ENCODE measurements around the gene RIMBP2.

Gene RIMBP2

DNA sequence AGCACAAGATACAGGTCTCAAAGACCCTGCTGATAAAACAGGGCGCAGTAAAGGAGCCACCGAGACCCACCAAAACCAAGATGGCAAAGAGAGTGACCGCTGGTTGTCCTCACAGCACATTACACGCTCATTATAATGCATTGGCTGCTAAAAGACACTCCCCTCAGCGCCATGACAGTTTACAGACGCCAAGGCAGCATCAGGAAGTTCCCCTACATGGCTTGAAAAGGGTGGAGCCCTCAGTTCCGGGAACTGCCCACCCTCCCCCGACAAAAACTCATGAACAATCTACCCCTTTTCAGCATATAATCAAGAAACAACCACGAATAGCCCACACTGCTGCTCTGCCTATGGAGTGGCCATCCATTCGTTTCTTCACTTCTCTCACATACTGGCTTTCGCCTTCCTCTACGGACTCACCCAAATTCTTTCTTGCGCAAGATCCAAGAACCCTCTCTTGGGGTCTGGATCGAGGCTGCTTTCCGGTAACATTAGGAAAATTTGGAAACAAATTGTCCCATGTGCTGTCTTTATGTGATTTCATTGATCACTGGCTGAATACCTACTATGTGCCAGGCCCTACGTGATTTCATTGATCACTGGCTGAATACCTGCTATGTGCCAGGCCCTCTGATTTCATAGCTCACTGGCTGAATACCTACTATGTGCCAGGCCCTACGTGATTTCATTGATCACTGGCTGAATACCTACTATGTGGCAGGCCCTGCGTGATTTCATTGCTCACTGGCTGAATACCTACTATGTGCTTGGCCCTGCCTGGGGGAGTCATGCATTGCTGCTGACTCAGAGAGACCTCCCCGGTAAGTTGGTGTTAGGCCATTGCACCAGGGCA lies 252.1 kb downstream of the RIMBP2 start:
- no peak for DNase-seq (ENCODE audit: low read depth)

DNA sequence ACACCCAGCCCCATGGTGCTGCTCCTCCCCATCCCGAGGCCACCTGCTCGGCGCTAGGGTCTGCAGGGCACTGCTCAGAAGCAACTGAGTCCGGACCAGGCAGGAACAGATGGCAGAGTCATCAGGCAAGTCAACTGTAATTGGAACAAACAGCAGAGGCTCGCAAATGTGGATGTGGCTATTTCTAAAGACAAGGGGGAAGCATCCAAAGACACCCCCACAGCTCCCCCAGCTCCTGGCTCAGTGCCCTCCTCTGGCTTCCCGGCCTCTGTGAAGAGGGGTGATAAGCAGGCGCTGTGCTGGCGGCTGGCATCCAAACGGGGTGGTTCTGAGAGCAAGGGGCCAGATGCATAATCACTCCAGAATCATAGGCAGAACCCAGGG lies 252.8 kb downstream of the RIMBP2 start:
- DNase-seq (ENCODE audit: low read depth) = no peak

DNA sequence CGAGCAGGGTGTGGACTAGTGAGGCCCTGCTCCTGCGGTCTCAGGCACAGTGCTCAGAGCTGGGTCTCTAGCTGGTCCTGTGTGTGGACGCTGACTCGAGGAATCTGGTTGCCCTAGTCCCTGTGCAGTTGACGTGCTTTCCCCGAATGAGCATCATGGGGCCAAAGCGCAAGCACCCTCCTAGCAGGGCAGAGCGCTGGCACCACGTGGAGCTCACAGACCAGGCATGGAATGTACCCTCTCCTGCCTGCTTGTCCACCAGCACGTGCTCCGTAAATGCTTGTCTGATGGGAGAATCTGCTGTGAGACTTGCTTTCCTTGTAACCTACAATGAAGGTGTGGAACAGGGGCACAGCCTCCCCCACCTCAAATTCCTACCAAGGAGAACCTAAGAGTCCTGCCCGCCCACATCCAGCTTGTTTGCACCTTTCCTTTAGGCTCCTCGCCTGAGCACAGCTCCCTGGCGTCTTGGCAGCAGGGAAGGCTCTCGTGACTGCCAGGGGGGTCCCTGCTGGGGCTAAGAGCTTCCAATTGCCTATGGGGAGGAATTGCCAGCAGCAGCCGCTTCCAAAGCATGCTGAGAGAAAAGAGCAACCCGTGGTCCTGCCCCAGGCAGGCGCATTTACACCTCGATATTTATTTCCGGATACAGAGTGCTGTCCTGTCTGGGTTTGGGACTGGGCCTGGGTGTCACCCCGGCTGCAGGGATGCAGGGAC lies 253.4 kb downstream of the RIMBP2 start:
- no peak for DNase-seq (ENCODE audit: low read depth)

DNA sequence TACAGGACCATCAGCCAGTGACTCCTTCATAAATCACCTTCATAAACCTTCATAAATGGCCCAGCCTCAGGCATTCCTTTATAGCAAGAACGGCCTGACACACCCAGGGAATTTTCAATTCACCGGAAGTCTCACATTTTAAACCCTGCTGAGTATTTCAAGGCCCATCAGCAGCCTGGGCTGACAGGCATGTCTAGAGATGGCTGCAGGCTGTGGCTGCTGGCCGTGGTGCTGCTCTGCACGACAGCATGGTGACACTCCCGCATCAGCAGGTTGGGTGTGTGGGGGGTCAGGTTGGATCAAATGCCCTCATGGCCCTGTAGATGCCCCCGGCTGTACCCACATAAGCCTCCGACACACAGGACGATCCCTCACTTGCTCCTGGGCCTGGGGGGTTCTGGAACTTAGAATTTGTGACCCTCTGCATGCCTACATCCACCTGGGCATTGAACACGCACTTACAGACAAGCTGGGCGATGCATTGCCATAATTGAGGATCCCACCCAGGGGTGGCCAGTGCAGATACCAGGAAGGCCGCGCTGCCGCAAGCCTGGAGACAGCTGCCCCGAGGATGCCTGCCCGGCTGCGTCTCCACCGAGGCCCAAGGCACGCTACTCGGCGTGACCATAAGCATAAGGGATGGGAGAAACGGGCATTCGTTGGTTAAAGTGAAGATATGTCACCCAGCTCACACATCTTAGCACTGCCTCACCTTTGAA lies 254.1 kb downstream of the RIMBP2 start:
- DNase-seq (ENCODE audit: low read depth) = no peak

DNA sequence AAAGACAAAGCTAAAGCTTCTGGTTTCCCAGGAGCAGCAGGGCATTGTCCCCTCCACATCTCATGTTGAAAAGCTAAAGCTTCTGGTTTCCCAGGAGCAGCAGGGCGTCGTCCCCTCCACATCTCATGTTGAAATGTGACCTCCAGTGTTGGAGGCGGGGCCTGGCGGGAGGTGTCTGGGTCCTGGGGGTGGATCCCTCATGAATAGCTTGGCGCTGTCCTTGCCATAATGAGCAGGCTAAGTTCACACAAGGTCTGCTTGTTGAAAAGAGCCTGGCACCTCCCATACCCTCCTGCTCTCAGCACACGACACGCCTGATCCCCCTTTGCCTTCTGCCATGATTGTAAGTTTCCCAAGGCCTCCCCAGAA lies 254.7 kb downstream of the RIMBP2 start:
- no peak for DNase-seq (ENCODE audit: low read depth)

DNA sequence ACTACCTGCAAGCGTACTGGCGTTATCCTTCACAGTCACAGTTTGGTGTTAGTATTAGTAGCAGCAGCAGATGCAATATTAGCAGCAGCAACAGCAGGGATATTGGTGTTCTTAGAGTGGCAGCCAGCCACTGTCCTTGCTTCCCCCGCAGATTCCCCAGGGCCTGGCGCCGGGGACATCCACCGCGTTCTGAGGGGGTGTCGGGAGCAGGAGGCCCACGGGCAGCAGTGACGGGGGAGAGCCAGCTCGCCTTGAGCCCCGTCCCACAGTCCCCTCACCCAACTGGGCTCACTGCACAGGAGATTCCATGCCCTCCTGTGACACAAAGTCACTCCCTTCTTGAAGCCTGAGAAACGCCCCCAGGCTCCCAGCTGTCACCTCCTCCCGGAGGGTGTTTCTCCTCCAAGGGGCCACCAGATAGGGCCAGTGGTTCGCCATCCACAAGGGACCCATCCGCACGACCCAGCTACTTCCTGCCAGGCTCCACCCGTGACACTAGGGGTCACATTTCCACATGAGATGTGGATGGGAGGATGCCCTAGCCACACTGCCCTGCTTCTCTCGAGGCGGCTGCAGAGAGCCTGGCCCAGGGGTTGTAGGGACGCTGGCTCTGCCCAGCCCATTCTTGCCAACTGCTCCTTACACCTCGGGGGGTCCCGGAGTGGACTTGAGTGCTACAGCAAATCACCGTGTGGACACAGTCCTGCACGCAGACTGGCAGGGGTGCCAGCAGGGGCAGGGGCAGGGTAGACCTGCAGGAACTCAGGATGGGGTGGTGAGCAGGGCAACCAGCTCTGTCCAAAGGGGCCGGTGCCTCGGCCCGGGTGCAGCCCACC lies 255.3 kb downstream of the RIMBP2 start:
- DNase-seq (ENCODE audit: low read depth) = no peak

DNA sequence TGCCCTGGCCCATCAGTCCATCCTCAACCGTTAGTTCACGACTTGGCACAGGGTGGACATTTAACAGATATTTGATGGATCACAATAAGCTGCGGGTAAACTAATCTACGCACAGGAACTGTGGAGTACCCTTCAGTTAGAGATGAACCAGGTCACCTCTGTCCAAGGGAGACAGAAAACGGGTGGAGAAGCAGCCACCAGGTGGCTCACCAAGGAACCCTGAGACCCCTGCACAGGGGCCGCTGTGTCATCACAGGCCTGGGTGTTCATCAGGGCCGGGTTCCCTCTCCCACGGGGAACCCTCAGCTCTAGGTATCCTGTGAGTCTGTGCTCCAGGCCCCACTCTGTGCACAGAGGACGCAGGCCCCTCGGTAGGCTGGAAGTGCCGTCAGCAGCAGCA lies 256.2 kb downstream of the RIMBP2 start:
- no peak for DNase-seq (ENCODE audit: low read depth)

DNA sequence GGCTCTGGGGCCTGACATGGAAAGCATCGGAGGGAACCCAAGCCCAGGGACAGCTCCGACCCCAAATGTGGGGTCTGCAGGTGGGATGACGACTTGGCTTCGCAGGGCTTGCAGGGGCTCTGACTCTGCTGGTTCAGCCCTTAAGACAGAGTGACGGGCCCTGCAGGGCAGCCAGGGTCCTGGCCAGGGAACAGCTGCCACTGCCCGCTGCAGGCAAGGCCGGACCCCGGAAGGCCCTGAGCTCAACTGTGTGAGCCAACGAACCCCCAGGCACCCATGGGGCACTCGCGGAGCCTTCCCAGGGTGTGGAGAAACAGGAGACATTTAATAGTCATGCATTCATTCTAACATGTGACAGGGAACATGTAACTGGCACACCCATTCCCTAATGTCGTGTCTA lies 257.8 kb downstream of the RIMBP2 start:
- DNase-seq (ENCODE audit: low read depth) = no peak

DNA sequence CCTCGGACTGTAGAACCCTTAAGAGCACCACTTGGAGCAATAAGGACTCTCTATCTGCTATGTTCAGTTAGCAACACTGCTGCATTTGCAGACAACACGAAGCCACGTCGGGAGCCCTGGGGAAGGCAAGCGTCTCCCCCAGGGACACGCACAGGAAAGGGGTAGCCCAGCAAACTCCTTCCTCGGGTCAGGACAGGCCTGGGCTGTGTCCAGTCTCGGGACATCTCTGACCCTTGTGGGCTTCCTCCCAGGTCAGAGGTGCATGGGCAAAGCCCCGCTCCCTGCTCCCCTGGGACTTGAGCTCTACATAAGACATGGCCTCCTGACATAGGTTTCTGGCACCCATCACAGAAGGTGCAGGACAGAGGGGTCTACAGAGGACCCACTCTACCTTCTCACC lies 258.9 kb downstream of the RIMBP2 start:
- no peak for DNase-seq (ENCODE audit: low read depth)

DNA sequence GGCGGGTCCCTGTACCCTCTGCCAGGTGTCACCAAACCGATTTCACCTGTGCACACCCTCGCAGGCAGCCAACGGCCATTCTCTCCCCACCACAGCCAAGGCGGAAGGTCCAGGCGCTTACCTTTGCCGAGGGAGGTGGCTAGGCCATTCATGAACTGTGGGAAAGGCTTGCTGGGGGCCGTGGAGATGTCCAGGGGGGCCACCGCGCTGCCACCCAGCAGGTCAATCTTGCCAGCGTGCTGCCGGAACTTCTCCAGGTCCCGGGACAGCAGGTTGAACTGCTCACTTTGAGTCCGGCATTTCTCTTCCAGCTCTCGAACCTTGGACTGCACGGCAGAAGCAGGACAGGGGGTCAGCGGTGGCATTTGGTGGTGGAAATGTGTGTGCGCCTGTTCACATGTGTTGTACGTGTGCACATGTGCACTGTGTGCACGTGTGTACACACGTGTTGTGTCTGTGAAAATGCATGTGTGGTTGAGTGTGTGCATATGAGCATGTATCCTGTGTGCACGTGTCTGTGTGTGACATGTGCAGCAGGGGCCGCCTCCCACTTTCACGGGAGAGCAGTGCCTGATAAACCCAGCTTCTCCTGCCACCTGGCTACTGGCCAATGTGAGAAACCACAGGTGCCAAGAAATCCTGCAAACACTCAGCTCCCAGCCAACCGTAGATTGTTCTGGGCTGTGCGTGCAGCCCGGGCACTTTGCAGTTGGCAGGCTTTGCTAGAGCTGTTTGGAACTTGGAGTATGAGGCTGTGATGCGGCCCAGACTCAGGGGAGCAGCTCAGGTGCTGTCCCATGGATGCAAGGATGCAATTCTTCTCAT lies 259.5 kb downstream of the RIMBP2 start:
- DNase-seq (ENCODE audit: low read depth) = no peak

DNA sequence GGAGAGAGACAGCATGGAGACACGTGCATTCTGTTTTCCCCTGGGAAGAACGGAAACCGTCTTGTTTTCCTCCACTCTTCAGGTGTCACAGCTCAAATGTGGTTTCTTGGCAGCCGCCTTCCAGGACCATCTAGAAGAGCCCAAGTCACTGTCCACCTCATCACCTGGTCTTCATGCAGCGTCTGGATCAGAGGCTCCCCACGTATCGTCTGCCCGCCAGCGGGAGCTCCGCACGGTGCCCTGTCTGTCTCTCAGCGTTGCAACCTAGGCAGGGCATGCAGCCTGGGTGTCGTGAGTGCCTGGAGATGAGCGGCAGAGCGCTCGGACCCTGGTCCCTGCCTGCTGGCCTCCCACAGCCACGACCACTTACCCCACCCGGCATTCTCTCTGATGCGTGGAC lies 260.9 kb downstream of the RIMBP2 start:
- no peak for DNase-seq (ENCODE audit: low read depth)

DNA sequence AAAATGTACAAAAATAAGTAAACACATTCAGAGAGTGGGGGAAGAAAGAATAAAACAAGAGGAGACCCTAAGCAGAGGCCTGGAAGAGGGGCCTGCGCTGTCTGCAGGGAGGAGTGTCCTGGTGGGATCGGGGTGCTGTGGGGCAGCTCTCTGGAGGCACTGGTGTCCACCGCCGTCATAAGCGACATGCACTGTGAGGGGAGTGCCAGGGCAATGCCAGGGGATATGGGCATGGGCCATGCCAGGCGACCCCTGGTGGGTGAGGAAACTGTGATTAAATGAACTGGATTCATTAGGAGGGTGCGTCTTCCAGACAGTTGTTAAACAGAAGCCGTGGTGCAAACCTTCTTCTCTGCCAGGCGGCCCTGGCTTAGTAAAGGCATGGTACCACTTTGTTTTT lies 261.8 kb downstream of the RIMBP2 start:
- DNase-seq (ENCODE audit: low read depth) = no peak

DNA sequence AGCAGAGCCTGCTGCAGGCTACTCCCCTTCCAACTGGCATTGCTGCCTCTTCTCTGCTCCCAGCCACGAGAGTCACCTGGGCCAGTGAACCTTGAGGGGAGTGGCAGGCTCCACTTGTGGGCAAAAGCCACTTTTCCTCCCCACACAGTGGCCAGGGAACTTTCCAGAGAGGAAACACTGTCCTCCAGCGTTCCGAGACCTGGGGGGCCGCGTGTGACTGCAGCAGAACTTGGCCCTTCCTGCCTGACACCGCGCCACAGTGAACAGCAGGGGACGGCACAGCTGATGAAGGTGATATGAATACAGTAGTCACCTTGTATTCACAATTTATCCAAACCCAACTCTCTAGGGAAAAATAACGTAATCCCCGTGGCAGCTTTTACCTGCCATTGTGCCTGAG lies 263.6 kb downstream of the RIMBP2 start:
- DNase-seq (ENCODE audit: low read depth) = no peak

DNA sequence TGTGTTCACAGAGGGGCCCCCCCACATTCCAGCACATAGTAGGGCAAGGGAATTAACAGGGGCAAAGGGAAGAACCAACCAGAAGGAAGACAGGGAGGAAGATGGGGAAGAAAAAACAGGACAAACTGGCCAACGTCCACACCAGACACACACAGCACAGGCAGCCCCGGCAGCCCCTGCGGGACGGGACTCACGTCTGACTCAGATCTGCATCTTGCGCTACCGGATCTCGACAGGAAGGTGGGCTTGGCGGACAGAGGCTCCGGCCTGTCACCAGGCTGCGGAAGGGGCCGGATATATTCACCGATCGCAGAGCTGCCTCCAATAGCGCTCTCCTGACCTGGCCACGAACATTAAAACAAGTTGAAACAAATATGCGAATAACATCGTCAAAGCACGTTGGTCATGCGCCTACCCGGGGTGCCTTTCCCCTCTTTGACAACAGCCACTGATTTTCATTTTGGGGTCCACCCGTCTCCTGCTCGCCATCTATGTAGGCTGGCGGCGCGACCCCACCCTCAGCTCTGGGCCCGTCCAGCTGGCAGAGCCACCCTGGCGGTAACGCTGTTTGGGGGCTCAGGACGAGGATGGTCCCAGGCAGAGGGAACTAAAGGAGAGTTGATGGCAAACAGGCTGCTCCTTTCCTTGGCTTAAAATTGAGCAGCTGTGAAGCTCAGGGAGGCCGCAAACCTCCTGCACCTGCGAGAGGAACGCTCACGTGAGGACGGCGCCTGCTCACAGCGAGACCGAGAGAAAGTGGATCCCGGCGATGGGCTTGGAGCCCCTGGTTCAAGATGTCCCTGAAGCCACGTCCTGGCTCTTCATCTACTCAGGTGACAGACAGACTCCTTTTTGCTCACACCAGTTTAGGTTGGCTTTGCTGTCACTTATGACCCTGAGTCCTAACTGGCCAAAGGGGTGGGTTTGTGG lies 264.8 kb downstream of the RIMBP2 start:
- DNase-seq (ENCODE audit: low read depth) = no peak

DNA sequence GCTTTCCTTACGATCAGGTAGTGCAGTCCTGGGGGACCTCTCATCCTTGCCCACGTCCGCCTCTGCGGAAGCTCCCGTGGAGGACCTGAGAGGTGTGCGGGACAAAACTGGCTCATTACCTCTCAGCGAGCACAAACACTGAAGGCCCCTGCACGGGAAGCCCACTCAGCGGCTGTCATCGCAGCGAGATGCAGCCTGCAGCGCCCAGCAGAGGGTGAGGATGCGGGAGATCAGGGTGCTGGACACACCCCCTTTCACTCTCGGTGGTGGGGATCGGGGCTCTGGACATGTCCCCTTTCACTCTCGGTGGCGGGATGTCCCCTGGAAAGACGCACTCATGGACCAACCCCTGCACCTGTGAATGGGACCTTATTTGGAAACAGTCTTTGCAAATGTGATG lies 266.8 kb downstream of the RIMBP2 start:
- DNase-seq (ENCODE audit: low read depth) = no peak

DNA sequence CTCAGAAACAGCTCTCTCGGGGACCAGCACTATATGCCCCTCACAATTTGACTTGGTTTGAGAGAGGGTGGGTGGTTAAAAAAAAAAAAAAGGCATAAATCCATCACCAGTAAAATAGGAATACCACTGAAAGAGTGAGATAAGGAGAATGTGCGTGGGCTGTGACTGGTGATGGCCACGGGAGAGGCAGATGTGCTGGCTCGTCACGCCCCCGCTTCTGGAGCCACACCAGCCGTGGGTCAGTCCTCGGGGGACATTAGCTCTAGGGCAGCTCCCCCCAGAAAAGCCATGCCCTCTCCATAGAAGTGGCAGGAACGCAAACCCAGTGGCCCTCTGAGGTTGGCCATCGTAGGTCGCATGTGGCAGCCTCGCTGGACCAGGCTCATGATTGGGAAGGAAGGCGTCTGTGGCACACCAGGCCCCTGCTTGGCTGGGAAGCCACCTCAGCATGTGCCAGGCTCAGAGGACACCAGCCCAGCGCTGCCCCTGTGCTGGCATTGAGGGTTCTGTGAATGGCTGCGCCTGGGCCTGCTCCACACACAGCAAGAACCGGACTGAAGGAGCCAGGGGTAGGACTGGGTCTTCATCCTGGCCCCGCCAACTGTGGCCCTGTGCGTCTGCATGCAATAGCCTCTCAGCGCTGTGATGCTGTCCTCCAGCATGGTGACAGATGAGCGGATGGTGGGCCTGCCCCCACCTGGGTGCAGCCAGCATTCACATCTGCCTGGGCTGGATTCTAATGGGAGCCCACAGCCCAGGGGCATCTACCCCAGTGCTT lies 267.9 kb downstream of the RIMBP2 start:
- no peak for DNase-seq (ENCODE audit: low read depth)

DNA sequence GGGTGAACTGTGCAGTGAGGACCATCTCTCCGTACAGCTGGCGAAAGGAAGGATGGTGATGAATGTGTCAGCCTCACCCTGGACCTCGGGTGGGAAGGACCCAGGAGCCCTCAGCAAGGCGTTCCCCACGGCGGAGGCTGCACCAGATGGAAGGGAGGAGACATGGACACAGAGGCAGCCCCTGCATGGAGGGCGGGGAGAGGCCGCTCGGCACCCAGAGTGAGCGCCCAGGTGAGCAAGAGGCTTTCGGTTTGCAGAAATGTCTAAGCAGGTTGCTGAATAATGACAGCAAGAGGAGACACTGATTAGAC lies 268.5 kb downstream of the RIMBP2 start:
- no peak for DNase-seq (ENCODE audit: low read depth)

DNA sequence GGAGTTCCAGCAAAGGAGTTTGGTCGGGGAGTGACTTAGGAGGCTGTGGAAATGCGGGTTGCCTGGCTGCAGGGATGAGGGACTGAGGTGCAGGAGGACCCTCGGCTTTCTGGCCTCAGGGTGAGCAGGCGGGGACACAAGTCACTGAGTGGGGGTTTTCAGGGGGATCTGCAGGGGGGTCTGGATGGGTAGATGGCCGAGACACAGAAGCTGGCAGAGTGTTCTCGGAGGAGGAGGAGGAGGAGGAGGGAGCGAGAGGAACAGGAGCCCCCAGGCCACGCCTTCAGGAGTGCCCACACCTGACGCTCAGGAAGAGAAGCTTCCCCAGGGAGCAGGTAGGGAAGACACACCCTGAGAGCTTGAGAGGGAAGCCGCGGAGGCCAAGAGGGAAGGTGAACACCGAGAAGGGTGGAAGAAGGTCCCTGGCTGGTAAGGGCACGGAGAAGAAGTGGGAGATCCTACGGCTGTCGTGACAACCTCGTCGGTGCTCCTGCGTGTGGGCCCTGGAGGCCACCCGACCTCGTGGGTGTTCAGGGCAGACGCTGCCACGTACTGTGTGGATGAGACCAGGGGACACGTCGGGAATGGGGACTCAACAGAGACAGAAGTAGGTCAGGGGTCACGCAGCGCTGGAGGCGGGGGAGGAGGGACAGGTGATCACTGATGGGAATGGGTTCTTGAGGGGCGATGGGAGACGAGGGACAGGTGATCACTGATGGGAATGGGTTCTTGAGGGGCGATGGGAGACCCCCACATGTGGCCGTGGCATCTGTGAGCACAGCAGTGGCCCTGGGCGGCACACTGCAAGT lies 269.0 kb downstream of the RIMBP2 start:
- no peak for DNase-seq (ENCODE audit: low read depth)

DNA sequence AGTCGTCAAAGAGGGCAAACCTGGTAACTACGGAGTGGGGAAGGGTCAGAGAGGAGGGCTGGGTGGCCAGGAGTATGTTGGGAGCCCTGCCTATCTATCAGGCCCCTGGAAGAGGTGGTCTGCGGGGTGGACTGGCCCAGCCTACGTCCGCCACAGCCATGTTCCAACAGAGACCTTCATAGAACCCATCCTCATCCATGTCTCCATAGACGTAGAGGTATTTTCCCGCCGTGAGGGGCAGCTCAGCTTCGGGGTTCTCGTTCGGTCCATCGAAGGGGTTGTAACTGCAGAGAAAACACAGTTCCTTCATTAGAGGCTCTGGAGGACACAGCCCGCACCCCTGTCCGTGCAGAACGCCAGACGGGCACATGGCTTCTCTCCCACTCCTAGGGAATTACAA lies 271.1 kb downstream of the RIMBP2 start:
- no peak for DNase-seq (ENCODE audit: low read depth)
